Measurements from ENCODE around the gene COL13A1.

DNA sequence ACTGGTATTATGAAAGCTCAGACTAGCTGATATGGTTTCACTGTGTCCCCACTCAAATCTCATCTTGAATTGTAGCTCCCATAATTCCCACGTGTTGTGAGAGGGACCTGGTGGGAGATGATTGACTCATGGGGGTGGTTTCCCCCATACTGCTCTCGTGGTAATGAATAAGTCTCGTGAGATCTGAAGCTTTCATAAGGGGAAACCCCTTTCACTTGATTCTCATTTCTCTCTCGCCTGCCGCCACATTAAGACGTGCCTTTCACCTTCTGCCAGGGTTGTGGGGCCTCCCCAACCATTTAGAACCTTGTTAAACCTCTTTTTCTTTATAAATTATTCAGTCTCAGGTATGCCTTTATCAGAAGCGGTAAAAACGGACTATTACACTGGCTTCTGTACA is 40.3 kb downstream of the COL13A1 start:
- TF ChIP-seq CTCF (IDR thresholded peaks at IDR 0.05) (no peak), POLR2A (IDR thresholded peaks at IDR 0.05) (no peak), EP300 (IDR thresholded peaks at IDR 0.05) (no peak)

Data from upper lobe of left lung (tissue), 4 donors.